GM12878 (cell line): ENCODE measurements around the gene ROBO1. TPM values are rescaled to one million over a fixed set of nuclear protein-coding genes. Genes with fewer than 3 reads are reported as not detected.

Experiments used
- ATAC-seq: fragments of 200-7000 bp; cut with Tn5 transposase; 3 replicates; pipeline ENCODE4 v1.9.1; 2020; ENCODE audit warnings: mild to moderate bottlenecking, moderate library complexity
- BruUV-seq: library from RNA; stranded (reverse); fragments of 400-500 nt; replicated peaks from 2 replicates; lab custom pipeline; 2021; lab: Mats Ljungman, UMichigan
- CTCF ChIA-PET: fragments of 300-600 bp; sonication (Branson Sonifier 250); formaldehyde crosslinking; extraction: SDS; loops from one replicate; lab custom pipeline; 2021; ENCODE audit warnings: inconsistent platforms; lab: Yijun Ruan, JAX
- POLR2A ChIA-PET: fragments of 350-600 bp; formaldehyde crosslinking; extraction: SDS; loops from one replicate; lab custom pipeline; 2021; ENCODE audit warnings: inconsistent platforms; lab: Charles Lee
- RAD21 ChIA-PET: fragments of 300-600 bp; sonication (Branson Sonifier 250); formaldehyde crosslinking; loops from one replicate; lab custom pipeline; 2023; ENCODE audit warnings: antibody characterized with exemption; ENCODE audit not compliant: unreplicated experiment; lab: Charles Lee
- SMC1A ChIA-PET: fragments of 300-600 bp; sonication (Branson Sonifier 250); formaldehyde crosslinking; loops from one replicate; lab custom pipeline; 2023; ENCODE audit not compliant: unreplicated experiment, uncharacterized antibody; lab: Charles Lee
- DNase-seq: peaks from one replicate; pipeline ENCODE4 v3.0.0-alpha.2; 2011; ENCODE audit warnings: low read depth, low spot score
- FAIRE-seq: peaks from 3 replicates; lab custom pipeline; 2011; peaks lifted over from hg19 to GRCh38; lab: Jason Lieb, UNC
- H2AFZ ChIP-seq: 2 replicates; pipeline ENCODE4 v1.6.0; 2011; ENCODE audit warnings: low read depth, low read length, control low read depth; ENCODE audit not compliant: control insufficient read depth
- H3K27ac ChIP-seq: 2 replicates; pipeline ENCODE4 v1.5.1; 2011; ENCODE audit warnings: control low read depth; ENCODE audit not compliant: control insufficient read depth, insufficient read depth
- H3K27me3 ChIP-seq, 2 experiments: replicated peaks in 1 of 2; 2 replicates each; pipeline versions ENCODE4 v1.6.0 to v1.6.1; 2011; ENCODE audit warnings: low read length in 1 of 2; ENCODE audit not compliant: control insufficient read depth in 2 of 2, insufficient read depth in 2 of 2
- H3K36me3 ChIP-seq, 2 experiments: 2 replicates each; pipeline ENCODE4 v1.5.1; 2011; ENCODE audit warnings: low read length in 1 of 2; ENCODE audit not compliant: control insufficient read depth in 2 of 2, insufficient read depth in 2 of 2
- H3K4me1 ChIP-seq: 2 replicates; pipeline ENCODE4 v1.6.1; 2011; ENCODE audit warnings: mild to moderate bottlenecking, low read length, moderate library complexity, mixed read lengths; ENCODE audit not compliant: control insufficient read depth, insufficient read depth
- H3K4me2 ChIP-seq: 2 replicates; pipeline ENCODE4 v1.6.0; 2011; ENCODE audit warnings: control low read depth; ENCODE audit not compliant: control insufficient read depth, insufficient read depth
- H3K4me3 ChIP-seq: fragments of 200-600 bp; sonication (generic); 2 replicates; pipeline ENCODE4 v1.5.1; 2016
- H3K79me2 ChIP-seq: 2 replicates; pipeline ENCODE4 v1.6.0; 2011; ENCODE audit warnings: low read length; ENCODE audit not compliant: control insufficient read depth, insufficient read depth
- H3K9ac ChIP-seq: 2 replicates; pipeline ENCODE4 v1.8.0; 2011; ENCODE audit warnings: low read length, control low read depth, mixed read lengths; ENCODE audit not compliant: control insufficient read depth, insufficient read depth
- H3K9me3 ChIP-seq: replicated peaks from 3 replicates; pipeline ENCODE4 v1.5.1; 2011; ENCODE audit warnings: mild to moderate bottlenecking, low read length; ENCODE audit not compliant: control insufficient read depth, insufficient read depth
- H4K20me1 ChIP-seq: 2 replicates; pipeline ENCODE4 v1.6.0; 2011; ENCODE audit not compliant: control insufficient read depth, insufficient read depth
- CBFB ChIP-seq: IDR thresholded peaks from 2 replicates; pipeline ENCODE4 v1.6.1; 2016; ENCODE audit warnings: antibody characterized with exemption, low read depth
- ETV6 ChIP-seq, 2 experiments: fragments of 450-650 bp in 1 of 2; IDR thresholded peaks in 1 of 2; conservative IDR thresholded peaks in 1 of 2; 2 replicates each; pipeline ENCODE4 v1.6.1; 2014; ENCODE audit warnings: antibody characterized with exemption in 1 of 2, borderline replicate concordance in 1 of 2, low read depth in 1 of 2, mild to moderate bottlenecking in 1 of 2, moderate library complexity in 1 of 2
- GABPA ChIP-seq: IDR thresholded peaks from 2 replicates; pipeline ENCODE4 v1.6.1; 2014; ENCODE audit warnings: antibody characterized with exemption, low read depth, mild to moderate bottlenecking, inconsistent platforms
- HDAC6 ChIP-seq: fragments of 200-600 bp; sonication (generic); IDR thresholded peaks from one replicate; pipeline ENCODE4 v1.8.0; 2017; ENCODE audit warnings: antibody characterized with exemption; ENCODE audit not compliant: unreplicated experiment
- HSF1 ChIP-seq: fragments of 150-350 bp; IDR thresholded peaks from 2 replicates; pipeline ENCODE4 v1.6.1; 2014; ENCODE audit warnings: mild to moderate bottlenecking, low read depth, low read length
- KAT2A ChIP-seq: conservative IDR thresholded peaks from 2 replicates; pipeline ENCODE4 v1.6.1; 2011; ENCODE audit warnings: low read depth, low read length; ENCODE audit not compliant: control insufficient read depth
- MLLT1 ChIP-seq: fragments of 450-650 bp; IDR thresholded peaks from 2 replicates; pipeline ENCODE4 v1.6.1; 2016; ENCODE audit warnings: mild to moderate bottlenecking
- NRF1 ChIP-seq: conservative IDR thresholded peaks from 2 replicates; pipeline ENCODE4 v1.6.1; 2011; ENCODE audit warnings: mild to moderate bottlenecking, low read depth, low read length, improper control_type of control experiment
- SKIL ChIP-seq: fragments of 450-650 bp; IDR thresholded peaks from 2 replicates; pipeline ENCODE4 v1.6.1; 2017; ENCODE audit warnings: mild to moderate bottlenecking, low read depth, inconsistent platforms; ENCODE audit not compliant: poor library complexity, severe bottlenecking
- WGBS: methylation state at CpG from one replicate; pipeline ENCODE4 v1.1.6; 2016; ENCODE audit warnings: low lambda C conversion rate; ENCODE audit not compliant: insufficient replicate concordance, insufficient coverage; ENCODE audit errors: missing lambda C conversion rate; 5-methylcytosine and 5-hydroxymethylcytosine counted together
- in situ Hi-C: fragments of 300-500 bp; cut with MboI; formaldehyde crosslinking; loops from 9 replicates; pipeline ENCODE4 v1.14.3; 2018; ENCODE audit warnings: mixed read lengths
- intact Hi-C: fragments of 100-400 bp; cut with micrococcal nuclease; formaldehyde crosslinking; loops from one replicate; pipeline ENCODE4 v1.14.2; 2022; ENCODE audit not compliant: unreplicated experiment
- polyA plus RNA-seq, 11 experiments: library from polyadenylated mRNA; depleted of rRNA in 4 of 11; unstranded in 6 of 11; stranded (reverse) in 5 of 11; fragments of >200 nt; fragmentation: Nextera tagmentation in 4 of 11; fragmentation: Illumina TruSeq in 1 of 11; extraction: Ambion mirVana in 4 of 11; extraction: Trizol in 1 of 11; gene quantifications; 1 replicate in 1 of 11; 2 replicates in 10 of 11; pipeline versions ENCODE4 v1.2.1 to v1.2.3, GENCODE V29; 2011 to 2016; ENCODE audit warnings: inconsistent platforms in 2 of 11, missing spikeins in 2 of 11, low read depth in 1 of 11
- total RNA-seq, 4 experiments: library from RNA; depleted of rRNA in 3 of 4; stranded (reverse); fragments of >200 nt in 3 of 4; fragmentation: Illumina TruSeq in 1 of 4; extraction: Trizol in 1 of 4; gene quantifications; 2 replicates each; pipeline versions ENCODE4 v1.2.1 to v1.2.3, GENCODE V29; 2013 to 2021
- TF ChIP-seq, protein P1 (sequence below): fragments of 450-650 bp; IDR thresholded peaks from 2 replicates; pipeline ENCODE4 v1.6.1; 2017; ENCODE audit warnings: mild to moderate bottlenecking, moderate library complexity

The ROBO1 gene
- total and polyA plus RNA-seq, 10 of the 15 experiments (the other 5 are each of a cell fraction or from before 2014, with no cell fraction given): 0.29 to 46.5 (median 1.2) TPM

DNA sequence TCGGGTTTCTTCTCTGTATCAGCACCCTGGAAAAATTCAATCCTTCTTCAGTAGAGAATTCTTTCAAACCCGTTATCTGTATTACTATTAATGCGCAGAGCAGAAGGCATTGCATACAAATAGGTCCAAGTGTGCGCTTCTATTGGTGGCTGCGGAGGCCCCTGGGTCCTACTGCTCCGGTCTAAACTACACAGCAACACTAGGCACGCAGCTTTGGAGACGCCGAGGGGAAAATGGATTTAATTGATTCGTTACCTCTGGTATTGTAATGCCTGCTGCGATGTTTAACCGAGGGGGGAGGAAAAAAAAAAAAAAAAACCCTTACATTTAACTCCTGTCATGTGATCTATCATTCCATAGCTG, at the start of gene ROBO1 (continued):
- no peak for TF ChIP-seq SKIL
- TF ChIP-seq HDAC6: no peak
- TF ChIP-seq KAT2A: no peak
- no peak for TF ChIP-seq CBFB
- TF ChIP-seq HSF1: no peak
- TF ChIP-seq MLLT1: no peak

GRCh38 chr3:79817224-79817623, 49.4 kb upstream of the ROBO1 start:
- WGBS: 0% methylated on average over 3 of the region's 3 CpGs
- CTCF ChIA-PET: no interaction called here
- TF ChIP-seq, protein P1, sequence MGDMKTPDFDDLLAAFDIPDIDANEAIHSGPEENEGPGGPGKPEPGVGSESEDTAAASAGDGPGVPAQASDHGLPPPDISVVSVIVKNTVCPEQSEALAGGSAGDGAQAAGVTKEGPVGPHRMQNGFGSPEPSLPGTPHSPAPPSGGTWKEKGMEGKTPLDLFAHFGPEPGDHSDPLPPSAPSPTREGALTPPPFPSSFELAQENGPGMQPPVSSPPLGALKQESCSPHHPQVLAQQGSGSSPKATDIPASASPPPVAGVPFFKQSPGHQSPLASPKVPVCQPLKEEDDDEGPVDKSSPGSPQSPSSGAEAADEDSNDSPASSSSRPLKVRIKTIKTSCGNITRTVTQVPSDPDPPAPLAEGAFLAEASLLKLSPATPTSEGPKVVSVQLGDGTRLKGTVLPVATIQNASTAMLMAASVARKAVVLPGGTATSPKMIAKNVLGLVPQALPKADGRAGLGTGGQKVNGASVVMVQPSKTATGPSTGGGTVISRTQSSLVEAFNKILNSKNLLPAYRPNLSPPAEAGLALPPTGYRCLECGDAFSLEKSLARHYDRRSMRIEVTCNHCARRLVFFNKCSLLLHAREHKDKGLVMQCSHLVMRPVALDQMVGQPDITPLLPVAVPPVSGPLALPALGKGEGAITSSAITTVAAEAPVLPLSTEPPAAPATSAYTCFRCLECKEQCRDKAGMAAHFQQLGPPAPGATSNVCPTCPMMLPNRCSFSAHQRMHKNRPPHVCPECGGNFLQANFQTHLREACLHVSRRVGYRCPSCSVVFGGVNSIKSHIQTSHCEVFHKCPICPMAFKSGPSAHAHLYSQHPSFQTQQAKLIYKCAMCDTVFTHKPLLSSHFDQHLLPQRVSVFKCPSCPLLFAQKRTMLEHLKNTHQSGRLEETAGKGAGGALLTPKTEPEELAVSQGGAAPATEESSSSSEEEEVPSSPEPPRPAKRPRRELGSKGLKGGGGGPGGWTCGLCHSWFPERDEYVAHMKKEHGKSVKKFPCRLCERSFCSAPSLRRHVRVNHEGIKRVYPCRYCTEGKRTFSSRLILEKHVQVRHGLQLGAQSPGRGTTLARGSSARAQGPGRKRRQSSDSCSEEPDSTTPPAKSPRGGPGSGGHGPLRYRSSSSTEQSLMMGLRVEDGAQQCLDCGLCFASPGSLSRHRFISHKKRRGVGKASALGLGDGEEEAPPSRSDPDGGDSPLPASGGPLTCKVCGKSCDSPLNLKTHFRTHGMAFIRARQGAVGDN: no peak
- TF ChIP-seq ETV6 (conservative IDR thresholded peaks at IDR 0.05 in 1 of 2, IDR thresholded peaks at IDR 0.05 in 1 of 2; ENCODE audit: borderline replicate concordance in 1 of 2, low read depth in 1 of 2): no peak
- TF ChIP-seq NRF1: no peak
- TF ChIP-seq HSF1: no peak
- TF ChIP-seq GABPA: no peak

More at GRCh38 chr3:79817224-79817623, 49.4 kb upstream of the ROBO1 start:
- H3K4me1 ChIP-seq: no peaks in the 10 kb centered on the region
- POLR2A ChIA-PET: no interaction called here
- FAIRE-seq: no peak
- no peaks in the 10 kb centered on the region; the same call in 2 of the 3 replicates for H3K9me3 ChIP-seq
- ATAC-seq: no peak
- DNase-seq: no peak
- SMC1A ChIA-PET: interaction anchor here (1.8 kb wide), 1 partner anchor 11 kb away, joined by 4 read pairs; no protein-coding TSS in a partner anchor
- H3K4me2 ChIP-seq: no peak overlapping the region
- H3K36me3 ChIP-seq: no peaks in the 10 kb centered on the region
- no peaks in the 10 kb centered on the region for H4K20me1 ChIP-seq
- H3K4me3 ChIP-seq: no peak overlapping the region
- no peak overlapping the region for H3K9ac ChIP-seq
- BruUV-seq: no TSS peak
- H3K27me3 ChIP-seq: no peaks in the 10 kb centered on the region
- H3K27ac ChIP-seq: no peak overlapping the region
- in situ Hi-C loops (no loop called here), intact Hi-C loops (no loop called here)
- H2AFZ ChIP-seq: no peak overlapping the region
- RAD21 ChIA-PET: no interaction called here
- H3K79me2 ChIP-seq: no peaks in the 10 kb centered on the region
